Panc1 (cell line): Measurements from ENCODE around the gene CDC123. TPM values are rescaled to one million over a fixed set of nuclear protein-coding genes. Genes with fewer than 3 reads are reported as not detected.

Source experiments
- ATAC-seq: fragments of 200-7000 bp; cut with Tn5 transposase; 2 replicates; pipeline ENCODE4 v1.9.1; 2020; ENCODE audit warnings: mild to moderate bottlenecking, moderate library complexity
- BruUV-seq: library from RNA; stranded (reverse); fragments of 400-500 nt; replicated peaks from 2 replicates; lab custom pipeline; 2021; lab: Mats Ljungman, UMichigan
- CTCF ChIA-PET: fragments of 300-600 bp; sonication (Branson Sonifier 250); formaldehyde crosslinking; loops from one replicate; lab custom pipeline; 2022; ENCODE audit warnings: antibody characterized with exemption; lab: Charles Lee
- POLR2A ChIA-PET: fragments of 300-600 bp; sonication (Branson Sonifier 250); formaldehyde crosslinking; loops from one replicate; lab custom pipeline; 2022; ENCODE audit warnings: antibody characterized with exemption; lab: Charles Lee
- DNase-seq: peaks from one replicate; pipeline ENCODE4 v3.0.0-alpha.2; 2010; ENCODE audit warnings: low read depth, low spot score
- H3K27ac ChIP-seq: 2 replicates; pipeline ENCODE4 v1.5.1; 2011; ENCODE audit warnings: mild to moderate bottlenecking, low read length, inconsistent platforms
- H3K27me3 ChIP-seq: fragments of 200-500 bp; sonication (Bioruptor generic); 2 replicates; pipeline ENCODE4 v1.6.0; 2014; ENCODE audit warnings: low read length, inconsistent platforms; ENCODE audit not compliant: control insufficient read depth, insufficient read depth
- H3K36me3 ChIP-seq: fragments of 200-500 bp; sonication (Bioruptor generic); 2 replicates; pipeline ENCODE4 v1.5.1; 2014; ENCODE audit warnings: inconsistent platforms, mild to moderate bottlenecking, low read length, moderate library complexity; ENCODE audit not compliant: control insufficient read depth, insufficient read depth
- H3K4me1 ChIP-seq: 2 replicates; pipeline ENCODE4 v1.5.1; 2011; ENCODE audit warnings: inconsistent platforms, mild to moderate bottlenecking, low read length, moderate library complexity; ENCODE audit not compliant: control insufficient read depth, insufficient read depth
- H3K4me3 ChIP-seq, 2 experiments: 2 replicates each; pipeline ENCODE4 v1.5.1; 2011 to 2012; ENCODE audit warnings: low read depth in 2 of 2, low read length in 2 of 2, mild to moderate bottlenecking in 2 of 2, inconsistent platforms in 1 of 2, moderate library complexity in 1 of 2
- H3K9me3 ChIP-seq: fragments of 200-500 bp; sonication (Bioruptor generic); 2 replicates; pipeline ENCODE4 v1.5.1; 2014; ENCODE audit warnings: low read depth, mild to moderate bottlenecking, inconsistent platforms, low read length, moderate library complexity; ENCODE audit not compliant: control insufficient read depth, insufficient read depth
- CTCF ChIP-seq: fragments of 450-650 bp; IDR thresholded peaks from 2 replicates; pipeline ENCODE4 v1.5.1; 2017; ENCODE audit warnings: mild to moderate bottlenecking
- POLR2AphosphoS5 ChIP-seq: IDR thresholded peaks from 2 replicates; pipeline ENCODE4 v1.6.1; 2012; ENCODE audit warnings: mild to moderate bottlenecking, low read depth, low read length, moderate library complexity
- REST ChIP-seq, 2 experiments: IDR thresholded peaks; 2 replicates each; pipeline ENCODE4 v1.6.1; 2011 to 2012; ENCODE audit warnings: low read depth in 2 of 2, control low read depth in 1 of 2, low read length in 1 of 2, mild to moderate bottlenecking in 1 of 2, moderate library complexity in 1 of 2; ENCODE audit not compliant: insufficient read depth in 1 of 2
- SIN3A ChIP-seq: IDR thresholded peaks from 2 replicates; pipeline ENCODE4 v1.6.1; 2012; ENCODE audit warnings: low read depth, mild to moderate bottlenecking, low read length, moderate library complexity, borderline replicate concordance; ENCODE audit not compliant: insufficient read depth
- TCF7L2 ChIP-seq: IDR thresholded peaks from 2 replicates; pipeline ENCODE4 v1.6.1; 2011; ENCODE audit warnings: mild to moderate bottlenecking, low read depth, low read length, inconsistent platforms
- in situ Hi-C: cut with HindIII; loops from 2 replicates; pipeline ENCODE4 v1.10.0; 2016; ENCODE audit warnings: low sequenced_read_pairs, low pct_unique_long_range_greater_than_20kb
- intact Hi-C: fragments of 100-400 bp; cut with micrococcal nuclease; formaldehyde crosslinking; loops from one replicate; pipeline ENCODE4 v1.10.0; 2022; ENCODE audit not compliant: unreplicated experiment
- total RNA-seq: library from RNA; stranded (reverse); gene quantifications from one replicate; pipeline ENCODE4 v1.2.1, GENCODE V29; 2021; ENCODE audit not compliant: unreplicated experiment

CDC123 gene
- total RNA-seq, 1 experiment from 2014 or later = 66.3 TPM

GRCh38 chr10:12194752-12195271 lies 1.2 kb upstream of the CDC123 start:
- Histone ChIP-seq H3K4me1 (peaks cover 4% of the 10 kb centered on the region), H3K4me3 (peak overlapping the region; percentile 89 to 96), H3K9me3 (no peaks in the 10 kb centered on the region), H3K27ac (peak overlapping the region; percentile 95), H3K36me3 (peaks cover 20% of the 10 kb centered on the region), H3K27me3 (no peaks in the 10 kb centered on the region)
- POLR2A ChIA-PET = no interaction called here
- CTCF ChIA-PET = no interaction called here
- ATAC-seq (no peak), DNase-seq (no peak)
- intact Hi-C loops (no loop called here), in situ Hi-C loops (no loop called here)
- no TSS peak for BruUV-seq
- TF ChIP-seq POLR2AphosphoS5 = no peak
- no peak for TF ChIP-seq TCF7L2

GRCh38 chr10:12195281-12195602 lies 746 bp upstream of the CDC123 start:
- Histone ChIP-seq H3K36me3 (peaks cover 20% of the 10 kb centered on the region), H3K9me3 (no peaks in the 10 kb centered on the region), H3K4me3 (peak overlapping the region; percentile 89 to 96), H3K27me3 (no peaks in the 10 kb centered on the region), H3K4me1 (peaks cover 4% of the 10 kb centered on the region), H3K27ac (peak overlapping the region; percentile 95)
- no peak for DNase-seq
- TSS peak; percentile 79 for BruUV-seq
- ATAC-seq = no peak
- CTCF ChIA-PET = no interaction called here
- intact Hi-C loops = no loop called here
- no peak for TF ChIP-seq CTCF
- no peak for TF ChIP-seq TCF7L2
- no peak for TF ChIP-seq SIN3A
- TF ChIP-seq POLR2AphosphoS5 = no peak
- TF ChIP-seq REST (IDR thresholded peaks at IDR 0.05; ENCODE audit: insufficient read depth in 1 of 2, low read depth in 2 of 2, low read length in 1 of 2) = no peak
- in situ Hi-C loops = no loop called here
- POLR2A ChIA-PET = no interaction called here

GRCh38 chr10:12196531-12197211 lies 683 bp downstream of the CDC123 start:
- CTCF ChIA-PET = no interaction called here
- H3K27me3 ChIP-seq = no peaks in the 10 kb centered on the region
- TSS peak; percentile 80 for BruUV-seq
- peaks cover 4% of the 10 kb centered on the region for H3K4me1 ChIP-seq
- H3K4me3 ChIP-seq = peak overlapping the region; percentile 89 to 96
- POLR2A ChIA-PET = no interaction called here
- H3K27ac ChIP-seq = peak overlapping the region; percentile 95
- in situ Hi-C loops = no loop called here
- no peaks in the 10 kb centered on the region for H3K9me3 ChIP-seq
- DNase-seq (no peak), ATAC-seq (no peak)
- intact Hi-C loops = no loop called here
- peaks cover 23% of the 10 kb centered on the region for H3K36me3 ChIP-seq
- TF ChIP-seq REST (IDR thresholded peaks at IDR 0.05; ENCODE audit: insufficient read depth in 1 of 2, low read depth in 2 of 2, low read length in 1 of 2) = no peak
- no peak for TF ChIP-seq TCF7L2
- no peak for TF ChIP-seq POLR2AphosphoS5
- no peak for TF ChIP-seq SIN3A
- TF ChIP-seq CTCF = no peak
